GM10266 (cell line): Measurements from ENCODE around the gene LRIG3.

Experiments used
- DNase-seq: peaks from one replicate; pipeline ENCODE4 v3.0.0; 2012; ENCODE audit errors: extremely low spot score
- TF ChIP-seq, protein P1 (sequence below): IDR thresholded peaks from 2 replicates; pipeline ENCODE4 v1.5.1; 2012; ENCODE audit warnings: mild to moderate bottlenecking, low read depth; ENCODE audit not compliant: control insufficient read depth, insufficient read depth; ENCODE audit errors: missing control alignments

LRIG3 gene

DNA sequence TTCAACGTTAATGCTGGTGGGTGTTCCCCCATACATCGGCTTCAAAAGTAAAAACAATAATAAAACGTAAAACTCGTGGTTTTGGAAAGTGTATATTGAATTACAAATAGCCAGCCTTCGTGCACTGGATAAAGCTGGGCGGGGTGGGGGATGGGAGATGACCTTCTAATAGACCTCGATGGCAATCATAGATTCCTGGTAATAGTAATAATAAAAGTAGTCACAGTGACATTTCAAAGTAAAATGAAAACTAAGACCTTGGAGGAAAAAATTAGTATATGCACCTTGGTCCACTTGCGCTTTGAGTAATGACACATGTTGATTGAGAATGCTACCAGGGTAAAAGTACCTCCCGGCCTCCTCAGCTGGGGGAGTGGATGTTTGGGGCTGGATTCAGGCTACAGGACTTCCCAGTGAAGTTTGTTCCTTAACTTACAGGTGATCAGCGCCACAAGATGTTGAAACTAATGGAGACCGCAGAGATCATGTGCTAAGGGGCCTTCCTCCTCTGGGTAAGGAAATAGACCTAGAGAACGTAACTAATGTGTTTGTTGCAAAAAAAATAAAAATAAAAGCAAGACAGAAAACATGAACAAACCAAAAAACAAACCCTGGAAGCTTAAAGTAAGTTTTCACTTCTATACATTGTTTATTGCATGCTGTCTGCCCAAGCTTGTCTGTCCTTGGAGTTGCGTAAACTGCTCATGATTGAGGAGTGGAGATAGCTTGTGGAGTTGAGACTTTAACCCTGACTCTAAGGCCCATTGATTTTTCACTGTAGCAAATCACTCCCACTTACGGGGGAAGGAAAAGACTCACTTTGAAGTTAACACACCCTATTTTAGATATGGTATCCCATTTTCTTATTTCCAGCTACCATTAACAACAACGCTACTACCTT is 907 bp upstream of the LRIG3 start:
- TF ChIP-seq, protein P1, sequence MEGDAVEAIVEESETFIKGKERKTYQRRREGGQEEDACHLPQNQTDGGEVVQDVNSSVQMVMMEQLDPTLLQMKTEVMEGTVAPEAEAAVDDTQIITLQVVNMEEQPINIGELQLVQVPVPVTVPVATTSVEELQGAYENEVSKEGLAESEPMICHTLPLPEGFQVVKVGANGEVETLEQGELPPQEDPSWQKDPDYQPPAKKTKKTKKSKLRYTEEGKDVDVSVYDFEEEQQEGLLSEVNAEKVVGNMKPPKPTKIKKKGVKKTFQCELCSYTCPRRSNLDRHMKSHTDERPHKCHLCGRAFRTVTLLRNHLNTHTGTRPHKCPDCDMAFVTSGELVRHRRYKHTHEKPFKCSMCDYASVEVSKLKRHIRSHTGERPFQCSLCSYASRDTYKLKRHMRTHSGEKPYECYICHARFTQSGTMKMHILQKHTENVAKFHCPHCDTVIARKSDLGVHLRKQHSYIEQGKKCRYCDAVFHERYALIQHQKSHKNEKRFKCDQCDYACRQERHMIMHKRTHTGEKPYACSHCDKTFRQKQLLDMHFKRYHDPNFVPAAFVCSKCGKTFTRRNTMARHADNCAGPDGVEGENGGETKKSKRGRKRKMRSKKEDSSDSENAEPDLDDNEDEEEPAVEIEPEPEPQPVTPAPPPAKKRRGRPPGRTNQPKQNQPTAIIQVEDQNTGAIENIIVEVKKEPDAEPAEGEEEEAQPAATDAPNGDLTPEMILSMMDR, result no peak
- DNase-seq, result peak; percentile 24

DNA sequence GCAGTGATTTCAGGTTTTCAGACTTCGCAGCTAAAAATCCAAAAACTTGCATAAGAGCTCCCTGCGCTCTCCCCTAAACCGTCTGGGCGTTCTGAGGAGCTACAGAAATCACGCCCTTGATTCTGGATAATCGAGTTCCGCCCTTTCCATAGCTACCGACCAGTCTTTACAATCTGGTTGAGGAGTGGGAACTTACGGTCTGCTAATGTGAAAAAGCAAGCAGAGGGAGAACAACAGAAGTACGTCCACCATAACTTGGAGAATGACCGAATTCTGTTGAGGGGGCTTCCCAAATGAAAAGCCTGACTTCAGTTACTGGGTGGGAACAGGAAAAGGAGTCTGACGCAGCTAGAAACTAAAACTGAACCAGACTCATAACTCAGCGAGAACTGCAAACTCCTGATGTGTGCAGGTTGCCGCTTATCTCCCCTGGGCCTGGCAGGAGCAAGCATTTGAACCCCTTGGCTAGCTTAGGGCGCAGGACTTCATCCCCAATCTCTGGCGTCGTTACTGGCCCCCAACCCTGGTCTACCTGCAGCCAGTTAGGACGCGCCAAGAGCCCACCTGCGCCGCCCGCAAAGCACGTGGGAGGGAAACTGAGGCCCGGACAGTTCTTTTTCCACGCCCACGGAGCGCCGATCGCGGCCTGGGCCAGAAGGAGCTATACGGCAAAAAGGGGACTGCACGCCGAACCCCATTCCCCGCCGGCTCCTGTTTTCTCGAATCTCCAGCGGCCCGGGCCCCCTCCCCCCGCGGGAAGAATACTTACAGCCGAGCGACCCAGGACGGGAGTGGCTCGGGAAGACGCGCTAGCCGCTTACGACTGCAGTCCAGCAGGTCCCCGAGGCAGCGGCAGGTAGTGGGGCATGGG is 838 bp downstream of the LRIG3 start:
- DNase-seq, result peak; percentile 61
- TF ChIP-seq, protein P1, result no peak

DNA sequence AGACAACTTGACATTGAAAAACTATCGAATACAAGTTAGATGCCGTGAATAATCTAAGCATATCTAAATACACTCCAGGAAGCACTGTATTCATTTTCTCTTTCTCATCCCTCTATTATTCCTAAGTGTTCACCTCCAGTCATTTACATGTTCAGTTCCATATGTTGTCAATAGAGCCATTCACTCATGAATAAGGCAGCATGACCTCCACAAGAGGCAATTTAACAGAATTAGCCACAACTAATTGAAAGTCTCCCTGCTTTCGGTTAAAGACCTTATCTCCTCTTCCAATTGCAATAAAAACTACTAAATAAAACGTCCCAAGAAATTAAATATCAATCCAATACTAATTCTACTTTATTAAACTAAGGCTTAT is 1.8 kb downstream of the LRIG3 start:
- TF ChIP-seq, protein P1, result no peak
- DNase-seq, result no peak

DNA sequence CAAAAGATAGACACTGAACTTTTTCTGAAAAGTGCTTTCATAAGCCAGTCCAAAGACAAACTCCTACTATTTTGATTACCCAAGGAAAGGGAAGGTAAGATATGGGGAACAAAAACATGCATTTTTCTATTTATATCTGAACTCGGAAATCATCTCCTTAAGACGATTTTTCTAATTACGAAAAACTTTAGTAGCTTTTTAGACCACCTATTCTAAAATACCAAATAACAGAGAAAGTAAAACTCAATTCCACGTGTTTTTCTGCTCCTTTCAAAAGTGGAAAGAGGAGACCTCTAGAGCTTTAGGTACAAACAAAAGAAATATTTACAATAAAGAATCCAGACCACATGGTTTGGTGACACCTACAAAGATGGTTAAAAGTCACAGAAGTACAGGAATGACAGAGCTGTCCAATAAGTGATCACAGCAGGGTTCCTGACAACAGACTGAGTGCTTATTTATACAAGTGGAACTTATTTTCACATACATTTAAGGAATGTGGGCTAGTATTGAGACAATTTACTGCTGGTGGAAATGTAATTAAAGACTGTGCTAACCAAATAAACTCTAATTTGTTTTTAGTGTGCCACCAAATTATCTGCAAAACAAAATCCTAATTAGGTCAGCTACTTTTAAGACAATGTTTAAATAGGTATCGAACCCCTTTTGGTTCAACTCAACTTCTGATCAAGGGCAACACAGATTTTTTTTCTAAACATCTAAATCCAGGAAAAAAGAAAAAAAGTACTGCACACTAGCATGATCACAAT is 2.4 kb downstream of the LRIG3 start:
- no peak for DNase-seq
- TF ChIP-seq, protein P1, result no peak

GRCh38 chr12:58916921-58917511 is 3.3 kb downstream of the LRIG3 start:
- no peak for DNase-seq
- TF ChIP-seq, protein P1, result no peak

- no peak for DNase-seq
- TF ChIP-seq, protein P1, result no peak
Measured at GRCh38 chr12:58916161-58916621, 4.1 kb downstream of the LRIG3 start.
